Cortex of kidney (tissue), 1 donor: ENCODE data around the gene KXD1.

ENCODE experiments used
- DNase-seq: peaks from one replicate; lab custom pipeline; 2025; lab: John Stamatoyannopoulos, UW

The KXD1 gene

DNA sequence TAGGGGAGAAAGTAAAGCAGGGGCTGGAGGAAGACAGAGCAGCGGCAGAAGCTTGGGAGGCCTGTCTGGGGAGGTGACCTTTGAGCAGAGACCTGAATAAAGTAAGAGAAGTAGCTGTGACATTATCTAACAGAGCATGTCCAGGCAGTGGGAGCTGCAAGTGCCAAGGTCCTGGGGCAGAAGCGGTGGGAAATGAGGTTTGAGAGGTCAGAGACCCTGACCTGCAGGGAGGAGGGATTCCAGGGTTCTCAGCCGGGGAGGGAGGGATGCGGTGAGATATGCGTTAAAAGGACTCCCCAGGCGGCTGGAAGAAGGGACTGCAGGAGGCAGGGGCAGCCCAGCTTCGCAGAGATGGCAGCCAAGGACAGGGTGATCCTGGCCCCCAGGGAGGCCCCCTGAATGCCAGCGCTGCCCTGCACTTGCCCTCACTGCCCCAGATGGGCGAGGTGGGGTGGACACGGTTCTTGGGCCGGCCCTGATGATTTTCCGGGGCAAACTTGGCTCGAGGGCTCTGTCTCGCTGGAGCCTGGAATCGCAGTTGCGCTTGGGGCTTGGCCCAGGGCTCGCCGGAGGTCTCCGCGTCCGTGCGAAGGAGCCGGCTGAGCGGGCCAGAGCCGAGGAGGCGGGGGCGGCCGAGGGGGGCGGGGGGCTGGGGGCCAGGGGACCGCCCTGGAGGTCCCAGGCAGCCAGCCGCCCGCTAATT, 45.7 kb downstream of the KXD1 start:
- DNase-seq, result no peak

- DNase-seq, result no peak
Observed at GRCh38 chr19:18603958-18604819, 46.5 kb downstream of the KXD1 start.

GRCh38 chr19:18604820-18605159, 47.1 kb downstream of the KXD1 start:
- DNase-seq, result no peak

DNA sequence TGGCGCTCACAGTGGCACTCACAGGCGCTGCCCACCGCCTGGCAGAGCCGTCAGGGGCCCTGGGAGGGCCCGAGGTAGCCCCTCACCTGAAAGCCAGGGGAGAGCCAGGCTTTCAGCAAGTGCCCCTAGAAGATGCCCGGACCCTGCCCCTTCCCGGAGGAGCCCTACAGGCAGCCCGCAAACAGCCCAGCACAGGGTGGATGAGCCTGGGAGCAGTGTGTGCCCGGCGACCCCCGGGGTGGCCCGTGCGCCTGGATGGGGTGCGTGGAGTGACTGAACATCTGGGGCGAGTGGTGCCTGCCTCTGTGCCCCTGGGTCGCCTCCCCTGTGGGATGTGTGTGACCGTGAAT, 47.5 kb downstream of the KXD1 start:
- DNase-seq, result no peak

DNA sequence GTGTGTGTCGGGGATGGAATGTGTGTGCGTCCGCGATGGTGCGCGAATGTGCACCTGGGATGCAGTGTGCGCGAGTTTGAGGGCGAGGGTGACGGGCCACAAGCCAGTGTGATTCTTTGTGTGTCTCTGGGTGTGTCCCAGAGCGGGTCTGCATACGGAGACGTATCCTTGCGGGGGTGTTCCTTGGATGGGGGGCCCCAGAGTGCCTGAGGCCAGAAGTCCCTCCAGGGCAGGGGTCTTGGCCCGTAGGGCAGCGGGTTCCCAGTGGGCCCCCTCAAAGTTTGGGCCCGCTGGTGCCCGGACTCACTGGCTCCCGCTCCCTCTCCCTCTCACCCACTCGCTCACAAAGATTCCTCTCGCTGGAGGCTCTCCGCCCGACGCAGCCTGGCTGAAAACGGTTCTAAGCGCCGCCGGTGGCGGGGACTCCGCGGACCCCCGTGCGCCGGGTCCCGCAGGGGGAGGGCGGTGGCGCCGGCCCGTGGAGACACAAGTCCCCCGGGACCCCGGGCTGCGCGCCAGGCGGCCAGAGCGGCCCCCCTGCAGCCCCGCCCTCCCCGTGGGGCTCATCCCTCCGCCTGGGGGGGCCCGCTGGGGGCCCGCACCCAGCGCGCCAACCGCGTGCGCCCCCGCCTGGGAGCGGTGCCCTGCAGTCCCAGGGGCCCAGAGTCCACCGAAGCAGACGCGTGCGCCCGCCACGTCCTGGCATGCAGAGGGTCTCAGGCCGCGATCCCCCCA, 48.0 kb downstream of the KXD1 start:
- no peak for DNase-seq

GRCh38 chr19:18606281-18607225, 48.9 kb downstream of the KXD1 start, which contains the start of gene CRLF1:
Gene CRLF1, minus strand, starts transcription at chr19:18606799. Its CDS starts 143 bp downstream, at chr19:18606656.
- DNase-seq, result no peak

DNA sequence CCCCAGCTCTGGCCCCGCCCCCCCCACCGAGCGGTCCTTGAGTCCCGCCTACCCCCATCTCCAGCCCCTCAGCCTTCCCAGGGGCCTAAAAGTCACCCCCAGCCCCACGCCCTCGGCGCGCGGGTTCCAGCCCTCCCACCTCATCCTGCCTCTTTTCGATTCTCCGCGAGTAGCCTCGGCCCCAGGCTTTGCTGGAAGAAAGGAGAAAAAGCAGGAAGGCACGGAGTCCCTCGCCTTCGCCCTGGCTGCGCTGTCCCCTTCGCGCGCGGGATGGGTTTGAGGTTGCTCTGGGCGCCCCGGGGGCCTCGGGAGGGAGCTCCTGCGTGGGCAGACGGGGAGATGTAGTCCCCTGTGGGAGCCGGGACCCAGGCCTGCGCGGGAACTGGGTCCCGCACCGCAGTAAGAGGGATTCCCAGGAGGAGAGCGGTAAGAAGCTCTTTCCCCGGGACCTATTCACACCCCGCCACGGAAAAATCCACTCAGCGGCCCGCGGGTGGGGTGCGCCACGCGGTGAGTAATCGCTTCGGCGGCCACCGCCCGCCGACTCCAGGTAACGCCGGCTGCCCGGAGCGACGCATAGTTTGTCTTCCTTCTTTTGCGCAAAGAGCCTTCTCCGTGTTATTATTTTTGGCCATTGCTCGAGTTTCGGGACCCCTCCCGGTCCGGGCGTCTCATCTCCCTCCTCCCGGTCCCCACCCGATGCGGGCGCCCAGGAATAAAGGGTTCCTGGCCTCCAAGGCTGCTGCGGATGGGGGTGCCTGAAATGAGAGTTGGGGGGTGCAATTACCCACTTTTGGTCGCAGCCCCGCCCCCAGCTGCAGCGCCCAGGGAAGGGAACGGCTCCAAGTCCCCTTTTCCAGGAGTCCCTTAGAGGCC, 49.8 kb downstream of the KXD1 start:
- DNase-seq, result no peak

DNA sequence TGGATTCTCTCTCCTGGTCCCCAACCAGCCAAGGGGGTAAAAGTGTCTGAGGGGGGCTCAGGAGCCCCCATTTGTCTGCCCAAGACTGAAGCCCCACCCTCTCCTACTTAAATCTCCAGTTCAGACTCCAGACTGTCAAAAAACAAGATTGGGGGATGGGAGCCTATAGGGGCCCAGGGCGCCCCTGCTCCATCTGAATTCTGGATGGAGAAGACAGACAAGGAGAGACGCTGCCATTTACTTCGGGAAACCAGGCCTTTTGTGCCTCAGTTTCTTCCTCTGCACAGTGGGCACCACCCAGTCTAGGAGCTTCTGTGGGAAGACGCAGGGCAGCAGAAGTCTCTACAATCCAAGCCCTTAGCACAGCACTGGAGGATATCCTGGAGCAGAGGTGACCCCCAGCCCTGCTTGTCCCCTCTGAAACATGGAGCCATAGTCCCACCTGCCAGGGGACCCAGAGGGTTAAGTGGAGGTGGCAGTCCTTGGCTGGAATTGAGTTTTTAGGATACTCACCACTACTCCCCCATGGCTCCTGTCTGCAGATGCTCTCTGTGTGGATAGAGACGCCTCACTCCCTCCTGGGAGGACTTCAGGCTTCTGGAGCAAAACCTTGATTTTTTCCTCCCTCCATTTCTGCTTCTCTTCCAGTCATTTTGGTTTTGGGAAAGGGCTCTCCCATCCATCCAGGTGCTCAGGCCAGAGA, 50.6 kb downstream of the KXD1 start:
- DNase-seq, result no peak

DNA sequence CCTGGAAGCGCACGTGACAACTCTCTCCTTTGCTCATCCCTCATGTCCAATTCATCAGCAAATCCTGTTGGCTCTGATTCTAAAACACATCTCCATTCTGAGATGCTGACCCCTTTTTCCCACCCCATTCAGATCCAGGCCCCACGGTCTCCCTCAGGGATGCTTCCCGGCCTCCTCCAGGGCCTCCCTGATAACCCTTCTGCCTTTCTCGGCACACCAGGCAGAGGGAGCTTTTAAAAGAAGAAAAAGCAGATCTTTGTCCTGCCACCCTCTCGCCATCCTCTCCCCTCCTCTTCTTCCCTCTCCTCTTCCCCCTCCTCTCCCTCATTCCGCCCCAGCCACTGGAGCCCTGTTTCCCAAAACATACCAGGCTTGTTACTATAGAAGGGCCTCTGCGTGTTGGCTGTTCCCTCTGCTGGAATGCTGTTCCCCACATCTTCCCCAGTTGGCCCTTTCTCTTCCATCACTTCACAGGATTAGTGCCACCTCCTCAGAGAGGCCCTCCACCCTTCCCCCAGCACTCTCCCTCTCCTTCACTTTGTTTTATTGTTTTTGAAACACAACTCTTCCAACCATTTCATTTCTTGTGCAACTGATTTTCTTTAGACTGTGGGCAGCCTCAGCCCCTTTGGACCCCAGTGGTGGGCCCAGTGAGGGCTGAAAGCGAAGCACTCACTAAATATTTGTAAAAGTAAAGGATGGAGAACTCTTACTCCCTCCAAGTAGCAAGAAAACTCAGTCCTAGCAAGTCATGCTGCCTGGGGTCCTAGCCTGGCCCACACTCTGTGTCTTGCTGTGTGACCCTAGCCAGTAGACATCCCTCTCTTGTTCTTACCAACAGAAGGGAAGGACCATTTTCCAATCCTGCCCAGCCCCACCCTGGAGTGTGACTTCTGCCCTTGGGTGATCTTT, 51.4 kb downstream of the KXD1 start:
- no peak for DNase-seq

DNA sequence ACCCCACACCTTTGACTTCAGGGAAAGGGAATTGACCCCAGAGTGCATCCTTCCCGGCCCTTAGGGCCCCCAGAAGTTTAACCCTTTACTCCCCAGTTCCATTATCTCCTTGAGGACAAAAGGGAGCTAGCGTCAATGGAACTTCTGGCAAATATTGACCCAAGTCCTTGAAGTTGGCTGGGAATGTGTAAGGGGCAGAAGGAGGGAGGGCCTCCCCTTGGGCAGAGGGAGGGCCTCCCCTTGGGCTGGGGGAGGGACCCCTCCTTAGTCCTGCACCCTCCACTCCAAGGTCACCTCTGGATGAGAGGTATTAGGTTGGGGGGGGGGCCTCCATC, 52.0 kb downstream of the KXD1 start:
- DNase-seq, result no peak

DNA sequence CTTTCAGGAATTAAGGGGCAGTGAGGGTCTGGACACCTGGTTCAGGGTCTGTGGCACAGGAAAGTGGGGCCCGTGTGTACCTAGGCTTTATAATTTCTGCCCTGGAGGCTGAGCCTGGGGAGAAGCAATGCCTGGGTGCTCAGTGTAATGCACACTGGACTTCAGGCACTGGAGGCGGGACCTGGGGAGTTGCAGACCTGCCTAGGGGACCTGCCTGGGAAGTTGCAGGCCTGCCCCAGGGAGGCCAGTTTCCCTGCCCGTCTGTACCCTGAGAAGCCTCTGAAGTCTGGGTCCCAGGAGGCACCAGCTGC, 52.5 kb downstream of the KXD1 start:
- no peak for DNase-seq

DNA sequence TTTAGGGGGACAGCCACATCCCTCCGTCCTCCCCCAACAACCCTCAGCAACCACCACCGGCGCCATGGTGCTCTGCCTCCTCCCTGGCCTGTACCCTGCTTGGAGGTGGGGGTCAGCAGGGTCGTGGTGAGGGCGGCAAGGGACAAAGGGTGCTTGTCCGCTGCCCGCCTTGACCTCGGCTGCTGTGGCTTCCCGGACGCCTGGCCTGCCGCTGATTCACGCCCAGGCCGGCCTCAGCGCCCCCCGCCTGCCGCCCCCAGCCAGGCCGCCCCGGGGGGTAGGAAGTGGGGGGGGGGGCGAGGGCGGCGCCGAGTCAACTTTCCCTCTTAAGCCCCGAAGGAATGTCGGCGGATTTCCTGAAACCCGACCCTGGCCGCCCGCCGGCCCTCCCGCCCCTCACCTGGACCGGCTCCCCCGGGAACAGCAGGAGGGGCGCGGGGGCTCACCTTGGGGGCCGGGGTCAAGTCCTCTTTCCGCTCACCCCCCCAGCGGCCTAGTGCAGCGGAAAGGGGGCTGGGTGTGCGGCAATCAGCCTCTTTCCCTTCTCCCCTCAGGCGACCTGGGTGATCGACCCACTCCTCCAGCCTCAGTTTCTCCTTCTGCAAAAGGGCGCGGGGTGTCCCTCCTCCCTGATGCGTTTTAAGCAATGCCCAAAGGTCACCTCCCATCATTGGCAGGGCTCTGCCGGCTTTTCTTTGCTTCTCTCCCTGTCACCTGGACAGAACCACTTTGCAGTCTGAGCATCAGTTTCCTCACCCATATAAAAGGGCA, 53.1 kb downstream of the KXD1 start:
- no peak for DNase-seq

DNA sequence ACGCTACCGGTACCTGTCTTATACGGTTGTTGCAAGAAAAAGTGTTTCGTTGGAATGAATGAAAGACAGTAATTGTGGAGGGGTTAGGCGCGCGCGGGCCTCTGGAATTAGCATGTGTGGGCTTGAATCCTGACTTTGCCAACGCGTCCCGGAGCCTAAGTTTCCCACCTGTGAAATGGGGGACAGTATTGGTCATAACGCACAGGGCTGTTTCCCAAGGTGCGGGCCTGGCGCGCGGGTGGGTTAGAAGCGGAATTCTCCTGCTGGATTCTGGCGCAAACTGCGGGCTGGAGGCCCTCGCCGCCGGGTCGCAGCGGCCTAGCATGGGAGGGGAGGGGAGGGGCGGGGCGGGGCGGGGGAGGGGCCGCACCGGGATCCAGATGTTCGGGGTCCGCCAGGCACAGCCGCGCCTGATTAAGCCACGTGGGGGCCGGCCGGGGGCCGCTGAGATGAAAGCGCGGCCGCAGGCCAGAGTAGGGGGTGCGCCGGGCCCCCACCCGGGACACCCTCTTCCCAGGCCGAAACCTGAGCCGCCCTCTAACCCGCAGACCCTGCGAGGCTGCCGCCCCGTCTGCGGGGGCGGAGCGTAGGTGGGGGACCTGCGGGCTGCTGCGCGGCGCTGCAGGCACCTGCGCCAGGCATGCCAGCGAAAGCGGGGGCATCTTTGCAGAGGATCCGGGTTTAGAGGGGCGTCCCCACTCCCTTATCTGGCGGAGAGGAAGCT, 53.8 kb downstream of the KXD1 start:
- DNase-seq, result no peak

DNA sequence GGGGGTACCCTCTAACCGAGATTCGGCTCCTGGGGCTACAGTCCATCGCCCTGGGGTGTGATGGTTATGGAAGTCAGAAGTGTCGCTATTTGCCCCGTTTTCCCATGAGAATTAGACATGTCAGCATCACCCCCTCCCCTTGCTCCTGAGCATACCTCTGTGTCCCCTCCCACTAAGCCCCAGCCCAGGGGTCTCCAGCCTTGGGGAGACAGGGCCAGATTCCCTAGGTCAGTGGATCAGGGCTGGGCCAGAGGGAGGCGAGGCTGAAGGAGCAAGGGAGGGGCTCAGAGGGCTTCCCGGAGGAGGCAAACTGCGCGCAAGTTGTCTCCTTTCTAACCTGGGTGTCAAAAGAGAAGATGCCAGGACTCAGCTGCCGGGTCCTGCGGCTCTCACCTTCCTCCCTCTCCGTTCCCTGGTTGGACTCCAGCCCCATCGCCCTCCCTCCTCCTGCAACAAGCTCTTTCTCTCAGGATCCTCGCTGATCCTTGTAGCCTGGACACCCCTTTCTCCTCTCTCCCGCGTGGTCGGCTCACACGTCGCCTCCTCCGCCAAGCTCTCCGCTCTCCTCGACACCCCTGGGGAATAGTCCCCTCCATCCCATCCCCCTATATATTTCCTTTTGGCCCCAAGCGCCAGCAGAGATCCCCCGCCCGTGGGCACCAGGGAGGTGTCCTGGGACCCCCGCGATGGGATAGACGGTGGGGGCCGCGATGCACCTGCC, 54.5 kb downstream of the KXD1 start:
- no peak for DNase-seq

GRCh38 chr19:18612772-18613588, 55.3 kb downstream of the KXD1 start, which contains the start of gene TMEM59L:
Gene TMEM59L, plus strand, starts transcription at chr19:18612870. Its CDS starts 89 bp downstream, at chr19:18612959.
- DNase-seq, result no peak

- DNase-seq, result no peak
Observed at GRCh38 chr19:18613589-18614234, 56.0 kb downstream of the KXD1 start.
